HFFc6 (cell line): Measurements from ENCODE around the gene ANO9. TPM values are rescaled to one million over a fixed set of nuclear protein-coding genes. Genes with fewer than 3 reads are reported as not detected.

Source experiments
- DNase-seq: peaks from one replicate; pipeline ENCODE4 v3.0.0-alpha.2; 2018
- H3K27ac Mint-ChIP-seq: 2 replicates; pipeline ENCODE4 v1.8.0; 2020; ENCODE audit warnings: mild to moderate bottlenecking, mixed read lengths
- H3K27me3 Mint-ChIP-seq: 2 replicates; pipeline ENCODE4 v1.8.0; 2021; ENCODE audit warnings: mild to moderate bottlenecking, moderate library complexity, mixed read lengths; ENCODE audit not compliant: insufficient read depth
- H3K36me3 Mint-ChIP-seq: 2 replicates; pipeline ENCODE4 v1.8.0; 2021; ENCODE audit warnings: low read depth, mixed read lengths
- H3K4me1 Mint-ChIP-seq: 2 replicates; pipeline ENCODE4 v1.8.0; 2020; ENCODE audit warnings: low read depth, mixed read lengths
- H3K4me3 Mint-ChIP-seq: 2 replicates; pipeline ENCODE4 v1.8.0; 2020; ENCODE audit warnings: mild to moderate bottlenecking, moderate library complexity, mixed read lengths
- H3K9me3 Mint-ChIP-seq: 2 replicates; pipeline ENCODE4 v1.8.0; 2020; ENCODE audit warnings: mild to moderate bottlenecking, mixed read lengths
- CTCF ChIP-seq: fragments of 200-600 bp; sonication (generic); IDR thresholded peaks from 2 replicates; pipeline ENCODE4 v1.5.0; 2021; ENCODE audit warnings: antibody characterized with exemption, mild to moderate bottlenecking
- total RNA-seq, 6 experiments: library from RNA; stranded (reverse); fragmentation: NEBNext Ultra II Directional; extraction: Animal tissue kit (Norgen Biotek cat#: 25700); gene quantifications; 2 replicates in 1 of 6; 3 replicates in 5 of 6; pipeline ENCODE4 v1.2.3, GENCODE V29; 2021

The ANO9 gene
- total RNA-seq, 6 experiments from 2014 or later = not detected

- no peak for DNase-seq
- Mint-ChIP-seq H3K27me3 (no peaks in the 10 kb centered on the region), H3K4me1 (no peaks in the 10 kb centered on the region), H3K9me3 (peaks cover 9% of the 10 kb centered on the region), H3K27ac (no peak overlapping the region), H3K4me3 (no peak overlapping the region), H3K36me3 (peaks cover 18% of the 10 kb centered on the region)
- no peak for TF ChIP-seq CTCF
These were observed 44.4 kb upstream of the ANO9 start for GRCh38 chr11:486189-486588.

GRCh38 chr11:484616-485015 is 42.8 kb upstream of the ANO9 start:
- Mint-ChIP-seq H3K27me3 (no peaks in the 10 kb centered on the region), H3K4me3 (no peak overlapping the region), H3K27ac (no peak overlapping the region), H3K9me3 (peaks cover 9% of the 10 kb centered on the region), H3K36me3 (peaks cover 21% of the 10 kb centered on the region), H3K4me1 (no peaks in the 10 kb centered on the region)
- DNase-seq = no peak
- TF ChIP-seq CTCF = no peak

DNA sequence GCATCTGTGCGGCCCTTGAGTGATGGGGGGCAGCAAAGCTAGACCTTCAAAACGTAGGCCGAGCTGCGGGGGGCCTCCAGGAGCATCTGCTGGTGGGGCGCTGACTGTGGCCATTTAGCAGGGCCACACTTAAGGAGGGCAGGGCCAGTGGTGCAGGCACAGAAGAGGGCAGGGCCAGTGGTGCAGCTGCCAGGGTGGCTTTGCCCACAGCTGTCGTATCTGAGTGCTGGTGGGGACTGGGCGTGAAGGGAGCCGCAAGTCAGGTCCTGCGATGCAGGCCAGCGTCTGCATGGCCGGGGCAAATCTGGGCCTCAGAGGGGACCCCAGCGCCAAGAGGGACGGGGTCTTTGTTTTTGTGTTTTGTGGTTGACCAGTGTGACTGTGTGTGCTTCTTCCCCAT is 37.5 kb upstream of the ANO9 start:
- DNase-seq = no peak
- Mint-ChIP-seq H3K27ac (no peak overlapping the region), H3K4me3 (no peak overlapping the region), H3K9me3 (peaks cover 9% of the 10 kb centered on the region), H3K4me1 (no peaks in the 10 kb centered on the region), H3K36me3 (peaks cover 21% of the 10 kb centered on the region), H3K27me3 (no peaks in the 10 kb centered on the region)
- TF ChIP-seq CTCF = no peak

DNA sequence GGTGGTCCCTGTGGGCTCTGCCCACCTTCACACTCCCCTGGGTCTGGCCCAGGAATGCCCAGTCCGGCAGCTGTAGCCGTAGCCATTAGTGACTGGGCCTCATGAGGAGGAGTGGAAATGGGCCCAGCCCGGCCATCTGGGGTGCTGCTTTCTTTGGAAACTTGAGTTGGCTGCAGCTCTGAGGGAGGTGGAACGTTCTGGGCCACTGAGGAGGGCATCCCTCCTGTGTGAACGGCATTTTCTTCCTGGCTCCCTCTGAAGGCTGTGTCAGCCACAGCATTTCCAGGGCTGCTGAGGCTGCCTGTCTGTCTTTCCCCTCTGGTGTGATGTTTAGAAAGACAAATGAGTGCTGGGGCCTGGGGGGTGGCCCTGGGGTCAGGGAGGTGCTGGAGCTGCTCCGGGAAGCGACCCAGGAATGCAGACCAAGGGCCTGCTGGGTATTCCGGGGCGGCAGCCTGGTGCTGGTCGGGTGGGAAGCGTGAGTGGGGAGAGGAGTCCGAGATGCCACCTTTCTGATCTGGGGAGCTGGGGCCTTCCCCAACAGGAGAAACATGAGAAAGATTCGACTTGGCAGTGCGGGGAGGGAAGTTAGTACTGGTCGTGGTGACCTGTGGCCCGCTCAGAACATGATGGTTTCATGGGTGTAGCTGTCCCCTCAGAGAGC is 35.4 kb upstream of the ANO9 start:
- H3K36me3 Mint-ChIP-seq = peaks cover 8% of the 10 kb centered on the region
- no peaks in the 10 kb centered on the region for H3K9me3 Mint-ChIP-seq
- TF ChIP-seq CTCF = no peak
- DNase-seq = no peak
- H3K27me3 Mint-ChIP-seq = no peaks in the 10 kb centered on the region
- H3K4me1 Mint-ChIP-seq = no peaks in the 10 kb centered on the region
- no peak overlapping the region for H3K4me3 Mint-ChIP-seq
- no peak overlapping the region for H3K27ac Mint-ChIP-seq

DNA sequence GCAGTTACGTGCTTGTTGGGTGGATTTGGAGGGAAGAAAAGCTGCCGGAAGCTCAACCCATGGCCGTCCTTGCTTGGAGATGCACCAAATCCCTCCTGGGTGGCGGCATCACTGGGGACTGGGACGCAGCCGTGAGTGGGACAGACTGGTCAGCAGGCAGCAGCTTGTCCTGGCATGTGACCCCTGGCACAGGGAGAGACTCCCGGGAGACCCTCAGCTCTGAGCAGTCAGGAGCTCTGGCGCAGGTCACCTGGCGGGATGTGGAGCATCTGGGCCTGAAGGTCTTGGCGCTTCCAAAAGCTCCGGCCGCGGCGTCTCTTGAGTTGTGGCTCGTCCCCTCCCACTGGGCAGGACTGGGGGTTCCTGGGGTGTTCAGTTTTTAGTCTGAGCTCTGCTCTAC is 34.6 kb upstream of the ANO9 start:
- no peaks in the 10 kb centered on the region for H3K9me3 Mint-ChIP-seq
- H3K36me3 Mint-ChIP-seq = peaks cover 5% of the 10 kb centered on the region
- H3K27me3 Mint-ChIP-seq = no peaks in the 10 kb centered on the region
- no peak overlapping the region for H3K27ac Mint-ChIP-seq
- H3K4me3 Mint-ChIP-seq = no peak overlapping the region
- no peaks in the 10 kb centered on the region for H3K4me1 Mint-ChIP-seq
- no peak for DNase-seq
- no peak for TF ChIP-seq CTCF

DNA sequence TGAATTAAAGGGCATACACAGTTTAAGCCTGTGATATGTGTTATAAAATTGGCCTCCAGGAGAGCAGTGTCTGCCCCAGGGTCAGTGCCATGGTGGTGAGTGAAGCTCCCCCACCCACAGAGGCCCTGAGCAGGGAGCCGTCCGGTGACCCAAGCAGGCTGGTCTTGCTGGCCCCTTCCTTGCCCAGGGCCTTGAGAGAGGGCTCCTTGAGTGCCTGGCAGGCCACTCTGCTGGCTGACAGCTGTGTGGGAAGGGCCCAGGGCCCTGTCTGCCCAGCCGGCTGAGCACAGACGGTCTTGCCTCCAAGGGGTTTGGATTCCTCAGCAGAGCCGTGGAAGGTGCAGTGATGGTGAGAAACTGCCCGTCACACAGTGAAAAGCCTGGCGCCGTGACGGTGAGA is 34.1 kb upstream of the ANO9 start:
- no peak for TF ChIP-seq CTCF
- H3K9me3 Mint-ChIP-seq = no peaks in the 10 kb centered on the region
- H3K27ac Mint-ChIP-seq = no peak overlapping the region
- H3K36me3 Mint-ChIP-seq = peaks cover under 1% of the 10 kb centered on the region
- H3K27me3 Mint-ChIP-seq = no peaks in the 10 kb centered on the region
- H3K4me1 Mint-ChIP-seq = no peaks in the 10 kb centered on the region
- no peak overlapping the region for H3K4me3 Mint-ChIP-seq
- DNase-seq = no peak
